ENCODE measurements around the gene CD27. TPM values are rescaled to one million over a fixed set of nuclear protein-coding genes. Genes with fewer than 3 reads are reported as not detected.
"Not testable (repeated sequence)": the region's sequence is repeated elsewhere in the genome, so short reads cannot be mapped to it uniquely, and the experiment has no call there.

Gene CD27
- total RNA-seq, 1 donor = 0.18 TPM

- TF ChIP-seq, protein P1, sequence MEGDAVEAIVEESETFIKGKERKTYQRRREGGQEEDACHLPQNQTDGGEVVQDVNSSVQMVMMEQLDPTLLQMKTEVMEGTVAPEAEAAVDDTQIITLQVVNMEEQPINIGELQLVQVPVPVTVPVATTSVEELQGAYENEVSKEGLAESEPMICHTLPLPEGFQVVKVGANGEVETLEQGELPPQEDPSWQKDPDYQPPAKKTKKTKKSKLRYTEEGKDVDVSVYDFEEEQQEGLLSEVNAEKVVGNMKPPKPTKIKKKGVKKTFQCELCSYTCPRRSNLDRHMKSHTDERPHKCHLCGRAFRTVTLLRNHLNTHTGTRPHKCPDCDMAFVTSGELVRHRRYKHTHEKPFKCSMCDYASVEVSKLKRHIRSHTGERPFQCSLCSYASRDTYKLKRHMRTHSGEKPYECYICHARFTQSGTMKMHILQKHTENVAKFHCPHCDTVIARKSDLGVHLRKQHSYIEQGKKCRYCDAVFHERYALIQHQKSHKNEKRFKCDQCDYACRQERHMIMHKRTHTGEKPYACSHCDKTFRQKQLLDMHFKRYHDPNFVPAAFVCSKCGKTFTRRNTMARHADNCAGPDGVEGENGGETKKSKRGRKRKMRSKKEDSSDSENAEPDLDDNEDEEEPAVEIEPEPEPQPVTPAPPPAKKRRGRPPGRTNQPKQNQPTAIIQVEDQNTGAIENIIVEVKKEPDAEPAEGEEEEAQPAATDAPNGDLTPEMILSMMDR (IDR thresholded peaks at IDR 0.05; ENCODE audit: insufficient read depth, low read length) = no peak
- DNase-seq (ENCODE audit: low read depth) = peak; percentile 86
- H3K4me3 ChIP-seq (ENCODE audit: low read depth, low read length) = no peak overlapping the region
Observed at GRCh38 chr12:6476489-6476888, 31.7 kb downstream of the CD27 start.

GRCh38 chr12:6477601-6478377 is 33.0 kb downstream of the CD27 start:
- not testable (repeated sequence) for H3K4me3 ChIP-seq (ENCODE audit: low read depth, low read length); DNase-seq (ENCODE audit: low read depth)

DNA sequence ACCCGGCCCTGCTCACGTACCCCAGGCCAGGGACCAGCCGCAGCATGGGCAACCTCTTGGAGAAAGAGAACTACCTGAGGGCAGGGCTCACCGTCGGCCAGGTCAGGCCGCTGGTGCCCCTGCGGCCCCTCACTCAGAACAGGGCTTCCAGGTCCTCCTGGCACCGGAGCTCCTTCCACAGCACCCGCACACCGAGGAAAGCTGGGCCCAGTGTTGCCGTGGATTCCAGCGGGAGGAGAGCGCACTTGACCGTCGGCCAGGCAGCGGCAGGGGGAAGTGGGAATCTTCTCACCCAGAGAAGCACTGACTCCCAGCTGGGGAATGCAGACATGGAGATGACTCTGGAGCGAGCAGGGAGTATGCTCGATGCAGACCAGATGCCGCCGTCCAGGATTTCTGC is 33.7 kb downstream of the CD27 start:
- TF ChIP-seq, protein P1 (IDR thresholded peaks at IDR 0.05; ENCODE audit: insufficient read depth, low read length) = no peak
- no peak overlapping the region for H3K4me3 ChIP-seq (ENCODE audit: low read depth, low read length)
- peak; percentile 23 for DNase-seq (ENCODE audit: low read depth)

- TF ChIP-seq, protein P1 (IDR thresholded peaks at IDR 0.05; ENCODE audit: insufficient read depth, low read length) = no peak
- DNase-seq (ENCODE audit: low read depth) = no peak
- H3K4me3 ChIP-seq (ENCODE audit: low read depth, low read length) = no peak overlapping the region
Observed at GRCh38 chr12:6488240-6488639, 43.5 kb downstream of the CD27 start.

GRCh38 chr12:6489449-6489848 is 44.7 kb downstream of the CD27 start:
- no peak overlapping the region for H3K4me3 ChIP-seq (ENCODE audit: low read depth, low read length)
- DNase-seq (ENCODE audit: low read depth) = no peak
- TF ChIP-seq, protein P1 (IDR thresholded peaks at IDR 0.05; ENCODE audit: insufficient read depth, low read length) = no peak

- DNase-seq (ENCODE audit: low read depth) = not testable (repeated sequence)
Observed at GRCh38 chr12:6490673-6491072, 45.9 kb downstream of the CD27 start.

DNA sequence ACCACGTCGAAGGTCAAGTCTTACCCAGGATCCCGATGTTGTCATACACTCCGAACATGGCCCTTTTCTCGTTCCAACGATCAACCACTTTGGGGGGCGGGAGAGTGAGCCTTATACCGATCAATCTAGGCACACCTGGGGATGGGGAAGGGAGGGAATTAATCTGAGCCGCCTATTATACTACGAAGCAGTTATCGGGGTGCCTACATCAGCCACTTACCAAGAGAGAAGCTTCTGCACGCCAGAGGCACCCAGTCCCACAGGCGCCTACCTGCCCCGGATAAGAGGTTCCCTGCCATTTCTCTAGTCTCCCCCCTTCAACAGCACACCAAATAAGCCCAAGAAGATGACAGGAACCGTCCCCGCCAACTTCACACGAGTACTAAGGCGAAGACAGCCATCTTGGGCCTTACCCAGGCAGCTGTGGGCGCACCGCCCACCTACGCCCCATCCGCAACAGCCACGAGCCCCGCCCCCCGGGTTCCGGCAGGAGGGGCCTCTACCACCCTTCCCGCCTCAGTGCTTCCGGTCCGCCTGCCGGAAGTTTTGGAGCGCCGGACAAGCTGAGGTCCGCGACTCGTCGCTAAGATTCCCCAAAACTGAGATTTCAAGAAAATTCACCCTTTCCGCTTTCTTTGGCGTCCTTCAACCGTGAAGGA is 48.2 kb downstream of the CD27 start, which contains the start of gene MRPL51:
Gene MRPL51 (minus strand): TSS at position 425 of the 659 bp plus-strand sequence. CDS start 126 bp downstream, at position 299.
- TF ChIP-seq, protein P1 (IDR thresholded peaks at IDR 0.05; ENCODE audit: insufficient read depth, low read length) = no peak
- DNase-seq (ENCODE audit: low read depth) = peak; percentile 90
- H3K4me3 ChIP-seq (ENCODE audit: low read depth, low read length) = peak within 1 kb of the TSS; percentile 79

More at GRCh38 chr12:6490673-6491072, 45.9 kb downstream of the CD27 start:
- not testable (repeated sequence) for H3K4me3 ChIP-seq (ENCODE audit: low read depth, low read length)
